HG03196 (cell line): Measurements from ENCODE around the gene GIGYF2.

ENCODE experiments used
- ATAC-seq: cut with Tn5 transposase; IDR thresholded peaks from one replicate; pipeline ENCODE4 v1.9.1; 2021; ENCODE audit not compliant: unreplicated experiment

The GIGYF2 gene

DNA sequence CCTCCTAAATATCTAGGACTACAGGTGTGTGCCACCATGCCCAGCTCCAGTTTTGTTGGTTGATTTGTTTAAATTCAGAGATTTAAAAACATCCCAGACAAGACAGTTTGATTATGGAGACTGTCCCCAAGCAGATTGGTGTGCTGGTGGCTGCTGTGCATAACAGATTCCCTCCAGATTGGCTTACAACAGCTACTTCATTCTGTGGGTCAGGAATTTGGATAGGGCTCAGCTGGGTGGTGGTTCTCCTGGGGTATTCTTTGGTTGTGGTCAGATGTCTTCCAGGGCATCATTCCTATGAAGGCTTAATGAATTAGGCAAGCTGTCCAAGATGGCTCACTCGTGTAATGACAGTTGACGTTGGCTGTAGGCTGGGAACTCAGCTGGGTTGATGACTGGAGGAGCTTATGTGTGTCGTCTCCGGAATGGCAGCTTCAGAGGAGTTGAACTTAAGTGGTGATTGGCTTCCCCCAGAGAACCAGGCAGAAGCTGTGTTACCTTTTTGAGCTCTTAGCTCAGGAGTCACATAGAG is 162.3 kb downstream of the GIGYF2 start:
- ATAC-seq = no peak

DNA sequence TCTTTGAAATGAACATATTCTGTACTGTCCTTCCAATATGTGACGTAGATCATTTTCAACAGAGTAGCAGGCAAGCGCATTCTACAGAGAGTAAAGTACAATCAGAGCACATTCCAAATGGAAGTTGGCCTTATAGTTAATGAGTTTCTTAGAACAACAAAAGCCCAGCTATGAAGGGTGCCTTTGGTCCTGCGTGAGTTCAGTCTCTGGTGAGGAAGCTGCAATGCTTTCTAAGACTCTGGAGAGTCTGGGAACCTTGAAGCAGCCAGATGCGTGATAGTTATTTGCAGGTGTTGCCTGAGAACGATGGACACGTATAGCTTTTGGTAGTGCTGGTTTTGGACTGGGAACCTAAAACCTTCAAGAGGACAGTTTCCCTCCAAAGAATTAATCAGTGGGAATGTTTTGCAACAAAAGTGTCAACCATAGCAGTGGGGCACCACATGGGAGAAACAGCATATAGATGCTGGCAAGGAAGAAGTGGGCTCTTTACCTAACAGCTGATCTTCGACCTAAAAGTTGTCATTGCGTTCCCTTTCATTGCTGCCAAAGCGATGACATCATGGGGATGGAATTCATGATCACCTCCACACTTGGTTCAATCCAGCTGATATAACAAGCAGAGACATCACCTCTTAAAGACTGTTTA is 163.6 kb downstream of the GIGYF2 start:
- ATAC-seq = no peak

DNA sequence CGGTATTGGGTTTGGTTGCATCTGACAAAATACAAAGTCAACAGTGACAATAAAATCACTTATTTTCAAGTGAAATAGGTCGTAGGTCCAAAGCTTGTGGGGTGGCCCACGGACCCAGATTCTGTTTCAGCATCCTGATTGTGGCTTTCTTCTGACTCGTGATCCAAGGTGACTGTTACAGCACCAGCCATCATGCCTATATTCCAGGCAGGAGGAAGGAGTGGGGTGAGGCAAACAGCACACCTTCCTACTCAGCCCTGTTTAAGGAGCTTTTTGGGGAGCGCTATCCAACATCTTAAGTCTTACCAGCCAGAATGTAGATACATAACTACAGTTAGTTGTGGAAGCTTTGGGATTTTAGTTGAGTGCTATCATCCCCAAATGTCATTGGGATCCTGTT is 164.2 kb downstream of the GIGYF2 start:
- no peak for ATAC-seq

DNA sequence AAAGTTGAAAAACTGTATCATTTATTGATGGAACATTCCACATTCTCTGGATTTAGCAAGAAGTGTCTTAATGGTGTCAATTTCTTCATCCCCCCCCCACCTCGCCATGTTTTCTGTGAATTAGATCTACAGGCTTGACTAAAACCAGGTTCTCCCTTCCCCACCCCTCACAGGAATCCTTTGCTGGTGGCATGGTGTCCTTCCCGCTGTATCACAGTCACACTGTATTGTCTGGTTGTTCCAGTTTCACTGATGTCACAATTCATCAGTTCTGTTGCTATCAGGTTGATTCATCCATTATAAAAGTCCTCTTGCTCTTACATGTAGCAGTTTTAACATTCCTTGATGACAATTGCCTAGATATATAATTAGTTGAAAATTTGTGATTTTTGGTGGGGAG is 166.9 kb downstream of the GIGYF2 start:
- no peak for ATAC-seq

DNA sequence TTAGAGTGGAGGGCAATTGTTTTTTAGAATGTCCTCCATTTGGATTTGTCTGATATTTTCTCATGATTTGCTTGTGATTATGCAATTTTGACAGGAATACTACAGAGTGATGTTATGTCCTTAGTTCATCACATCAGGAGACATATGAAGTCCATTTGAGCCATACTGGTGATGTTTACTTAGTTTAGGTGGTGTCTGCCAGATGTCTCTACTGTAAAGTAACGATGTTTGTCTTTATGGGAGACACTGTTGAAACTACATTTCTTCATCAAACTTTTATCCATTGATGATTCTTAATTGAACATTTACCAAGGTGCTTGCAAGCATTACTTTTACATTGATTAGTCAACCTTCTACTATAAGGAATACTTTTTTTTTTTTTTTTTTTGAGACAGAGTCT is 168.0 kb downstream of the GIGYF2 start:
- no peak for ATAC-seq

DNA sequence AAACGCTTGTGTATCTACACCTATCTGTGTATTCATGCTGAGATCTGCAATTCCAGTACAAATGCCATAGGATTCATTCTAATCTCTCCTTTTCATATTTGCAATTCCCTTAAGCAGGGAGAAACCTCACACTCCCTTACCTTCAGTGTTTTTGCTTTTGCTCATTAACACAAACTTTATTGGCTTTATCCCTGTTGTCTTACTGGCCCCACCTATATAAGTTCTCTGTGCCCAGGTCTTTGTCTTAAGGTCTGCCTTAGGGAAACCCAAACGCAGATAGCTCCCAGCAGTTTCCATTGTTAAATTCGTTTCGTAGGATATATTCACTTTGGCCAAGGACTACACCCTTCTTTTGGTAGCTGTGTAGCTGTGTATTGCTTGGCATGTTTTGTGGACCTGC is 169.0 kb downstream of the GIGYF2 start:
- ATAC-seq = no peak

DNA sequence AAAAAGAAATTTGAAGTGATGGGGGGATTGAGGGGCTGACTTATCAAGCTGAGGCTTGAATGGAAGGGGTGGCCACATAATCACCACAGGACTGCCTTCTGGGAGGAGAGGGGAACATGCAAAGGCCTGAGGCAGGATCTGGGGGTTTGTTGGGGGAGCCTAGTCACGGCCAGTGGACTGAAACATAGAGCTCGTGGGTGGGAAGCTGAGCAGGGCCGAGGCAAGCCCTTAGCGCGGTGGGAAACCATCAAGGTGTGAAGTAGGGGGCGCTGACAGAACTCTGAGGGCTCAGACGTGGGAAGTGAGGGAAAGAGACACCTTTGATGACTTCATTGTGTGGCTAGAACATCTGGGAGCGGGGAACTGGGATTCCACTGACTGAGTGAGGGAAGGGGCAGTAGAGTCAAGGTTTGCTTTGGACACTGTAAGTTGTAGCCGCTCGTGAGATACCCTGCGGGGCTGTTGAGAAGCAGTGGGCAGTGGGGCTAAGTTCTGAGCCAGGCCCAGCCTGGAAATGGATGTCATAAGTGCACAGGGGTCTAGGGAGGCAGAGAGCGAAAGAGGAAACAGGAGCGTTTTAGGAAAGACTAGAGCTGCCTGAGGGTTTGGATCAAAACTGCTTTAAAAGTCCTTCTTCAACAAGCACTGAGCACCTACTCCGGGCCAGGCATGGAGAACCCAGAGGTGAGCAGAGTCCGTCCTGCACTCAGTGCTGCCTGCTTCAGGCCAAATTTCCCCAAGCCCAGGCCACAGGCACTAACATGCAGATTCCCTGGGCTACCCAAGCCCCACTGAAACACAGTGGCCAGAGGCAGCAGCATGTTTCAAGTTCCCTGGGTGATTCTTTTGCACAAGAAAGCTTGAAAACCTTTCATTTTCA is 172.2 kb downstream of the GIGYF2 start:
- no peak for ATAC-seq

DNA sequence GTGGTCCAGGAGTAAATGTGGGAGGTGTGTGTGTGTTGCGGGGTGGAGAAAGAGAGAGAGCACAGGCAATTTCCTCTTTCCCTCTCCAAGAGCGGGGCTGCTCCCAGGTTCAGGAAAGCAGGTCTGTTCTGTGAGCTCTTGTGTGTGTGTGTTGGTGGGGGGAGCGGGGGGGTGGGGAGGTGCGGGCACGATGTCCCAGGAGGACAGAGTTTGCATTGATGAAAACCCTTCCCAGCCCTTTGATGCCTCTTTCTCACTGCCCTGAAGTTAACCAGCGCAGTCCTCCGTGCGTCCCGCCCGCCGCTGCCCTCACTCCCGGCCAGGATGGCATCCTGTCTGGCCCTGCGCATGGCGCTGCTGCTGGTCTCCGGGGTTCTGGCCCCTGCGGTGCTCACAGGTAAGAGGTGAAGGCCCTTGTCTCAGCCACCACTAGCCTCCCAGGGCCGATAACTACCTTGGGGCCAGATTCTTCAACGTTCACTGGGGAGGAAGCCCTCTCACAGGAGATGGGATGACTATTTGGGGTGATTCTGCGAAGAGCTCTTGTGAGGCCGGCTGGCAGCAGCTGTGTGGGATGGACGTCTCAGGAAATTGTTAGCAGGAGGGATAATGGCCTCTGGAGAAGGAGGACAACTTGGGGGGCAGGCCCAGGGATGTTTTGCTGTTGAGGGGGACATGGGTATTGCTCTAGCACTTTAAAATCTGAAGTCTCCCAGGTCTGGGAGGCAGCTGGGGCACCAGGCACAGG is 173.1 kb downstream of the GIGYF2 start, which contains the start of gene SNORC:
TSS of gene SNORC (plus strand) at position 247 of the 748 bp plus-strand sequence. CDS start at position 325, 78 bp downstream.
- no peak for ATAC-seq

DNA sequence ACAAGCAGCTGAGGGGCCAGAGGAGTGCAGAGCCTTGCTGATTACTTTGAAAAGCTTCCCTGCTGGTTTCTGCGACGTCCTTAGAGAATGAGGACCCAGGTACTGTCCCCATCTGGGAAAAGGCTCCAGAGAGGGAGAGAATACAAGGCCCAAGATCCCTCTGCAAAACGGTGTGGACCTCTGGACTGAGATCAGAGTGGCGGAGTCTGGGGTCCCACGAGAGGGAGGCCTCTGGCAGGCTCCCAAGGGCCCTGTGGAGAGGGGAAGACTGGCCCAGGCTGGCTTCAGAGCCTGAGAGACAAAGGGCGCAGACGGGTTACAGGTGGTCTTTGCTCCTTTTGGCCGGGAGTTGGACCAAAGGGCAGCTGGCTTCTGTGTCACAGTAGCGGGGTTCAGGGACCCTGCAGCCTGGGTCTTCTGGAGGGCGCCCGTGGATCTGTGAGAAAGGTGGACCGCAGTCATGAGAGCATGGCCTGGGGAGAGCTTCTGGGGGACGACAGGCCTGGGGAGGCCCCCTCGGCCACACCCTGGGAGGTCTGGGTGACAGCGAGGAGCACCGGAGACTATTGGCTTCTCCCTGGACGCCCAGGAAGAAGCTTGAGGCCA is 173.7 kb downstream of the GIGYF2 start:
- no peak for ATAC-seq

DNA sequence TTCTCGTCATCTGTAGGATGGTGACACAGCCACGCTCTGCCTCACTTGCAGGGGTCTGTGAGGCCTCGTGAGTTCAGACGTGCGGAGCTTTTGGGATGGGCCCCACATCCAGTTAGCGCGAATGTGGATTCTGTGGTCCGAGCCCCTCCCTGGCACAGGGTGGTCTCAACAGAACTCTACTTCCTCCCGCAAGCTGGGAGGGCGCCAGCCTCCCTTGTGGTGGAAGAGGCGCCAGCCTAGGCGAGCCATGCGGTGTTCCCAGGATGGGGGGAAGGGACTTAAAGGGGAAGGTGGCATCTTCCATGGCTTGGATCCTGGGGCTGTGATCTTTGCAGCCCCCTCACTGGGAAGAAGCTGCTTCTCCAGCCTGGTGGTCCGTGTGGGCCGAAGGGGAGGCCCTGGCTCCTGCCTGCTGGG is 174.3 kb downstream of the GIGYF2 start:
- ATAC-seq = no peak

DNA sequence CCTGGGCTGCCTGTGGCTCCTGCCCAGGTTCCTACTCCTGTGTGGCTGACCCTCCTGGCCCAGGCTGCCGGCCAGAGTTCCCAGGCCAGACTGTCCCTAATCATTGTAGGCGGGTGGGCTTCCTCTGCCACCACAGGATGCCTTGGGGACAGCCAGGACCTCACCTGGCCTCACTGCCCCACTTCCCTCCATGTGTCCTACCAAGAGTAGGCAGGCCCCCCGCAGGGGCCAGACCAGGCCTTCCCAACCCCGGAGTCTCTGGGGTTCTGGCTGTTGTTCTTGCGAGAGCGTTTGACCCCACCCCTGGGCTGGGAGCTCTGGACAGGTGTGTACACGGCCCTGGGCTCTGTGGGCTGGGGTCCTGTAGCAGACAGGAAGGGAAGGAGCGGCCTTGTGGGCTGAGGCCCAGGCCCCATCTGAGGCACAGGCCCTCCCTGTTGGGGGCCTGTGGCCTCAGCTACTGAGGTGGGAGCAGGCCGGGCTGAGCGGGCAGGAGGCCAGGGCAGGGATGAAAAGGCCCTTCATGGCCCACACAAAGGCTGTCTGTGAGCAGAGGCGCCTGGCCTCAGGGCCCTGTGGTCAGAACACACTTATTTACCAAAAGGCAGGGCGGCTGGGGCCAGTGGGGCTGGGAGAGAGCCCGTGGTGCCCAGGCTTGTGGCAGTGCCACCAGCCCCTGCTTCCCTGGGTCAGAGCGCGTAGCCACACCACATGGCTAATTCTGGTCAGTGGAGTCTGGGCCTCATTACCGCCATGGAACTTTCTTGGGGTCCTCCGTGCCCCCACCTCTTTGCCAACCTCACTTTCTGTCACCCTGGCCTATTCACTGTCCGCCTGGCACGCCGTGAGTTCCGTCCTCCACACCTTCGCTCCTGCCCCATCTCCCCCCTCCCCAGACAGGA is 175.0 kb downstream of the GIGYF2 start:
- ATAC-seq = no peak

DNA sequence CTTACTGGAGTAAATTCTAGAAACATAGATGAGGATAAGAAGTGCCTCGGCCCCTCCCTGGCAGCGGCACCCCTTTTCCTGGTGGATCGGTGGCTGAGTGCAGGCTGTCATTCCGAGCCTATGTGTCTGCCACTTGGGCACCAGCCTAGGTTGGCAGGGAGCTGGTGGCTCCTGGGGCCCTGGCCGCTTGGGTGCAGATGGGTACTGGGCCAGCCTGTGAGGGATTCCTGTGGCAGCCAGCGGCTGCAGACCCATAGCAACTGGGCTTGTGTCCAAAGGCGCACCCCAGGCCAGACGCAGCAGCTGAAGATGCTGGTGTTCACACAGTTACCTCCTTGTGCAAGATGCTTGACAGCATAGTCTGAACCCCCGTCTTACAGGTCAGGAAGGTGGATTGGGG is 175.7 kb downstream of the GIGYF2 start:
- ATAC-seq = no peak

DNA sequence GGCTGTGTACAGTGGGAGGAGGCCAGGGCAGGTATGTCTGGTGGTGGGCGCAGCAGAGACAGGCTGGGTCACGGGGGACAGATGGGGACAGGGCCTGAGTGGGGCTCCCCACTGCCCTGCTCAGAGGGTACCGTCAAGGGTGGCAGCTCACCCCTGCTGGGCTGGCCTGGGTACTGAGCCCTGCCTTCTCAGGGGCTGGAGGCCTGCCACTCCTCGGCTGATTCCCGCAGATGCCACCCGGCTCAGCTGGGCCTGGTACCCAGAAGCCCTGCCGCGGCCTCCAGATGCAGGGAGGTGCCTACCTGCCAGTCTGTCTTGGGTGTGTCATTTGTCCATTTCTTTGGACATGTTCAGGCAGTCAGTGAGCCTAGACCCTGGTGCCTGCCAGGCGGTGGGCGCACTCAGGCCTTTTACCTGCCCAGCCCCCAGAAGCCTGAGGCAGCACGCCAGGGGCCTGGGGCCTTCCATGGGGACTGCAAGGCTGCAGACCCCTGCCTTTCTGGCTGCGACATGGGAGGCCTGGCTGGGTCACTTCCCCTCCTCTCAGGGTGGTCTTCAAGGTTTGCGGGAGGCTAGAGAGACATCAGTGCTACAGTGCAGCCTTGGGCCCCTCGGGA is 176.3 kb downstream of the GIGYF2 start:
- no peak for ATAC-seq

DNA sequence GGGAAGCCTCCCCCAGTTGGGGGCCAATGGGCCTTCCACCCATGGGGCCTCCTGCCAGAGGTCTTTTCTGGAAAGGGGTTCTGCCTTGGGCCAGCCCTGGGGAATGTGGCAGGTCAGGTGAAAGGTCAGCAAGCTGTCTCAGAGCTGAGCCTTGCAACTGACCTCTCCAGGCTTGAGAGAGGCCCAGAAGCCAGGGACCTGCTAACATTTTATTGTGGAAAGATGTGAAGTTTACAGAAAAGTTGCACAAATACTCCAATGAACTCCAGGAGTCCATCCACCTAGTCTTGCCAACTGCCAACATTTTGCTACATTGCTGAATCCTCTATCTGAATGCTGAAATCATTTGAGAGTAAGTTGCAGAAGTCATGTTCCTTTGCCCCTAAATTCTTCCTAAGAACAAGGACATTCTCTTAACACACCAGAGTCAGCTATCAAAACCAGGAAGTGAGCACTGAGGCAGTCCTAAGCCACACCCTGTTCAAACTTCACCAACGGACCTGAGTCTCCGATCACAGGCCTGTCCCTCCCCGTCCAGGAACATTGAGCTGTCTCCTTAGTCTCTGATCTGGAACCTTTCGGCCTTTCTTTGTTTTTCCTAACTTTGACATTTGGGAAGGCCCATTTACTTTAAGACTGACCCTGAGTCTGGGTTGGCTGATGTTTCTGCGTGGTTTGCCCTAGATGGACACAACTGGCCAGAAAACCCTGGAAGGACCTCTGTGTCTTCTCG is 176.9 kb downstream of the GIGYF2 start:
- ATAC-seq = no peak

DNA sequence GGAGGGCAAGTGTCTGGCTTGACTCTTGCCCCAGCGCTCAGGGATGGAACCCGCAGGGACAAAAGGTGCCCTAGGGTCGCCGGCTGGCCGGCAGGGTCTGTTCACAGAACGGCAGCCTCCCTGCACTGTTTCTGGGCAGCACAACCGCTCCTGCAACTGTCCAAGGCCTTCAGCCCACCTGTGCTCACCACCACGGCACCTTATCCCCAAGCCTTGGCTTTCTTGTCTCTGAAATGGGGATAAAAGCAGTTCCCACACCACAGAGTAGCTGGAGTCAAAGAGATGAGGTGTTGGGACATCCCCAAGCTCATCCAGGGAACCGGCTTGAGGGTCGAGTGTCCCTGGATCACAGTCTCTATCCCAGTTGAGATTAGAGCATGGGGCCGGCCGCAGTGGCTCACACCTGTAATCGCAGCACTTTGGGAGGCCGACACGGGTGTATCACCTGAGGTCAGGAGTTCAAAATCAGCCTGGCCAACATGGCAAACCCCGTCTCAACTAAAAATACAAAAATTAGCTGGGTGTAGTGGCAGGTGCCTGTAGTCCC is 177.6 kb downstream of the GIGYF2 start:
- no peak for ATAC-seq

DNA sequence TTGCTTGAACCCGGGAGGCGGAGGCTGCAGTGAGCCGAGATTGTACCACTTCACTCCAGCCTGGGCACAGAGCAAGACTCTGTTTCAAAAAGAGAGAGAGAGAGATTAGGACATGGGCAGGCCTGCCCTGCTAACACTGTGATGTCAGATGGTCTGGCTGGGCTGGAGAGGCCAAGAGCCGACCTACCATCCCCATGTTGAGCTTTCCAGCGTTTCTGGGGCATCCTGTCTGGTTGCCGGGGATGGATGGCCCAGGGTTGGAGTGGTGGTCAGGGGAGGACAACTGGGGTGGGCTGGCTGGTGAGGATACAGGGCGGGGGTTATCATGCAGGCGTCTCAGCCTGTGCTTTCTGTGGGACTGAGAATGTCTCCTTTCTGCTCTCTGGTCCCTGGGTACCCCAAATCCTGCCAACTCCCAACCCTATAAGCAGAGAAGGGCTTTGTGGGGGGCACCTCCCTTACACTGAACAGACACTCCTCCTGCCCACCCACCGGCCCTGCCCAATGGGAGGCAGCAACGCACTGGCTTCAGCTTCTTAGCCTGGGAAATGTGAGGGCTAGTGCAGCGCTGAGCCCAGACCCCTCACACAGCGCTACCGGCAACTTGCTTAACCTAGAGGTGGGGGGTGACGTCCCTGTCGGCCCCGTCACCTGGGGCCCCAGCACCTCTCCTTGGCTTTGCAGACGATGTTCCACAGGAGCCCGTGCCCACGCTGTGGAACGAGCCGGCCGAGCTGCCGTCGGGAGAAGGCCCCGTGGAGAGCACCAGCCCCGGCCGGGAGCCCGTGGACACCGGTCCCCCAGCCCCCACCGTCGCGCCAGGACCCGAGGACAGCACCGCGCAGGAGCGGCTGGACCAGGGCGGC is 178.4 kb downstream of the GIGYF2 start:
- no peak for ATAC-seq

DNA sequence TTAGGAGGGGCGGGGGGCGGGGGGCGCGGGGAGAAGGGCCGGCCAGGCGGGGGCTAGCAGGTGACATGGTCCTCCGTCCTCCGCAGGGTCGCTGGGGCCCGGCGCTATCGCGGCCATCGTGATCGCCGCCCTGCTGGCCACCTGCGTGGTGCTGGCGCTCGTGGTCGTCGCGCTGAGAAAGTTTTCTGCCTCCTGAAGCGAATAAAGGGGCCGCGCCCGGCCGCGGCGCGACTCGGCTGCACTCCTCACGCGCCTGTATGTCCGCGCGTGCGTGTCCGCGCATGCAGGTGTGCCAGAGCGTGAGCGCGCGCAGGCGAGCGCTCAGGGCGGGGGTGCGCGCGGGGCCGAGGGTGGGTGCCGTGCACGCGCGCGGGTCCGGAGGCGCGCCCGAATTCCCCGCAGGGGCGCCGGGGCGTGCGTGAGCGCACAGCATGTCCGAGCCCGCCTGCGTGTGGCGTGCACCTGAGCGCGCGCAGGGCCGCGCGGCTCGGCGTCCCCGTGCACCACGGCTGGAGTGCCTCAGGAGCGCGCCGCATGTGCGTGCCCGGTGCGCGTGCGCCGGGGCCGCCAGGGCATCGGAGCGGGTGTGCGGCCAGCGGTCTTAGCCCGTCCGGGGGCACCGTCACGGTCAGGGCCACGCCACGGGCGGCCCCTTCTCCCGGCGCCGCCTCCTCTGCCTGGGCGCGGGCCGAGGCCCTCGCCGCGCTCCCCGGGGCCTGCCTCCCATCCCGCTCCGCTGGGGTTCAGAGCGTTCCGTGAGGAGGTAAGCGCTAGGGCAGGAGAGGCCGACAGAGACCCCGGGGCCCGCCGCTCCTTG is 179.2 kb downstream of the GIGYF2 start:
- ATAC-seq = no peak
